ENCODE results near the gene TBC1D4. TPM values are rescaled to one million over a fixed set of nuclear protein-coding genes. Genes with fewer than 3 reads are reported as not detected.

Gene TBC1D4
- total and polyA plus RNA-seq, 9 of the 15 experiments (the other 6 are each of a cell fraction or from before 2014, with no cell fraction given): 2.8 to 12.3 (median 7.0) TPM

DNA sequence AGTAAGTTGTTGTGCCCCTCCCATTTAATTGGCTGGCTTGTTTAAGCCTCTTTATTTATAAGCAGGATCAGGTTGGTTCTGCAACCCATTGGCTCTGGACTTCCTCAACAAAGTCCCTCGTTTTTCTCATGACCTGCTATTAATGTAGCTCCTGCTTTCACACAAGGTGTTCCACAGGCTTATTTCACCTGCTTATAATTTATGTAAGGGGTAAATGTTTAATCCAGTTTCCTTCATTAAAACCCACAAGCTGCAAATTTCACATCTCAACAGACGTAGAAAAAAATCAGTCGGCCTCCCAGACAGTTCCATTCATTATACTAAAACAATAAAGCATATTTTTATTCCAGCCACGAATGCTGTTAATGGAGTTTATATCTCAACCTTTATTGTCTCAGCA, 86.1 kb downstream of the TBC1D4 start:
- no peak overlapping the region for H3K4me2 ChIP-seq (ENCODE audit: insufficient read depth, low read length)
- intact Hi-C loops (cut with micrococcal nuclease): no loop called here
- ATAC-seq (no peak), DNase-seq (ENCODE audit: extremely low read depth in 1 of 4, low spot score in 3 of 4) (no peak), FAIRE-seq (no peak)
- H3K27ac ChIP-seq (ENCODE audit: extremely low read depth, low read depth, low read length): no peak overlapping the region
- WGBS (ENCODE audit: insufficient coverage, low coverage, missing lambda C conversion rate): 39% methylated on average over 4 of the region's 4 CpGs
- no peaks in the 10 kb centered on the region; the same call in 1 of the 2 replicates for H3K9me3 ChIP-seq (replicated peaks; ENCODE audit: control insufficient read depth, insufficient read depth, low read depth, low read length)
- H3K27me3 ChIP-seq (ENCODE audit: control insufficient read depth in 2 of 2, insufficient read depth in 2 of 2, low read length in 2 of 2): no peaks in the 10 kb centered on the region
- ChIA-PET CTCF (ENCODE audit: low intra/inter-chr PET ratio) (no interaction called here), POLR2A (no interaction called here)
- TF ChIP-seq BMI1 (IDR thresholded peaks at IDR 0.05; ENCODE audit: low read length) (no peak), ZNF780A (CRISPR knock-in tag; IDR thresholded peaks at IDR 0.05) (no peak), ARID4B (CRISPR knock-in tag; IDR thresholded peaks at IDR 0.05) (no peak), PHTF2 (CRISPR knock-in tag; IDR thresholded peaks at IDR 0.05) (no peak), KDM2B (CRISPR knock-in tag; IDR thresholded peaks at IDR 0.05) (no peak), ZNF3 (CRISPR knock-in tag; IDR thresholded peaks at IDR 0.05) (no peak), STAT6 (CRISPR knock-in tag; IDR thresholded peaks at IDR 0.05) (no peak), CCAR2 (IDR thresholded peaks at IDR 0.05; ENCODE audit: low read depth, low read length) (no peak), JUNB (CRISPR knock-in tag; conservative IDR thresholded peaks at IDR 0.05) (no peak), ZNF324 (CRISPR knock-in tag; IDR thresholded peaks at IDR 0.05) (no peak), PCBP1 (IDR thresholded peaks at IDR 0.05; ENCODE audit: low read depth, low read length, poor library complexity, severe bottlenecking) (no peak)
- TF ChIP-seq, protein P1, sequence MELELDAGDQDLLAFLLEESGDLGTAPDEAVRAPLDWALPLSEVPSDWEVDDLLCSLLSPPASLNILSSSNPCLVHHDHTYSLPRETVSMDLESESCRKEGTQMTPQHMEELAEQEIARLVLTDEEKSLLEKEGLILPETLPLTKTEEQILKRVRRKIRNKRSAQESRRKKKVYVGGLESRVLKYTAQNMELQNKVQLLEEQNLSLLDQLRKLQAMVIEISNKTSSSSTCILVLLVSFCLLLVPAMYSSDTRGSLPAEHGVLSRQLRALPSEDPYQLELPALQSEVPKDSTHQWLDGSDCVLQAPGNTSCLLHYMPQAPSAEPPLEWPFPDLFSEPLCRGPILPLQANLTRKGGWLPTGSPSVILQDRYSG (tag; conservative IDR thresholded peaks at IDR 0.05; ENCODE audit: low read depth): no peak
- in situ Hi-C loops (cut with MboI): no loop called here
- no peak overlapping the region for H2AFZ ChIP-seq (ENCODE audit: low read depth, low read length)
- H3K4me1 ChIP-seq (replicated peaks in 1 of 2; ENCODE audit: control insufficient read depth in 2 of 2, insufficient read depth in 2 of 2, low read length in 2 of 2): peaks cover 0 to 3% of the 10 kb centered on the region in 2 experiments; a peak in 2 of 5 replicates
- no TSS peak for BruUV-seq (replicated peaks)
- H3K4me3 ChIP-seq: no peak overlapping the region
- no peaks in the 10 kb centered on the region for H3K36me3 ChIP-seq (ENCODE audit: control insufficient read depth, insufficient read depth, low read length)
- no peaks in the 10 kb centered on the region for H3K9me1 ChIP-seq (ENCODE audit: control insufficient read depth, insufficient read depth, low read length)
- no peak overlapping the region for H3K9ac ChIP-seq (ENCODE audit: insufficient read depth in 1 of 2, low read depth in 2 of 2, low read length in 2 of 2)
- no peaks in the 10 kb centered on the region; the same call in 2 of the 3 replicates for H3K79me2 ChIP-seq (ENCODE audit: control insufficient read depth, insufficient read depth, low read length)
- H4K20me1 ChIP-seq (replicated peaks; ENCODE audit: control insufficient read depth, insufficient read depth, low read length): no peaks in the 10 kb centered on the region

Measured in K562 (cell line).